Peyer's patch (tissue), 4 donors: ENCODE measurements around the gene C2CD4D.
"Not testable (repeated sequence)": the region's sequence is repeated elsewhere in the genome, so short reads cannot be mapped to it uniquely, and the experiment has no call there.

Experiments used
- POLR2A ChIP-seq, 2 donors: fragments of 450-650 bp; IDR thresholded peaks; one replicate each; pipeline ENCODE4 v1.5.1; 2017; ENCODE audit warnings: antibody characterized with exemption in 2 of 2, mild to moderate bottlenecking in 2 of 2, moderate library complexity in 2 of 2
- TF ChIP-seq, protein P1 (sequence below), 6 experiments: fragments of 450-650 bp in 4 of 6; fragments of 200-600 bp in 2 of 6; sonication (generic) in 1 of 6; IDR thresholded peaks; one replicate each; pipeline ENCODE4 v1.5.1; 2017 to 2019; ENCODE audit warnings: antibody characterized with exemption in 6 of 6, mild to moderate bottlenecking in 3 of 6, moderate library complexity in 1 of 6

DNA sequence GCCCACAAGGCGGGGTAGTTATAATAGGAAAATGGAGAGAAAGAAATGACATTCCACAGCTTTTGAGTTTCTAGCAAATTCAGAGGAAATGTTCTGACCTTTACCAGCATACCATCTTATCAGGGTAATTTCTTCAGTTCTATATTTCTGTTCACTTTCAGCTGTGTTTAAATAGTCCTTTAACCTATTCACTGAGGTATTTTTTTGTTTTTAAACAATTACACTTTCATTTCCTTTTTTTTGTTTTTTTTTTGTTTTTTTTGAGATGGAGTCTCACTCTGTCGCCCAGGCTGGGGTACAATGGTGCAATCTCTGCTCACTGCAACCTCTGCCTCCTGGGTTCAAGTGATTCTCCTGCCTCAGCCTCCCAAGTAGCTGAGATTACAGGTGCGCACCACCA, 44.8 kb upstream of the C2CD4D start:
- TF ChIP-seq POLR2A (IDR thresholded peaks at IDR 0.05) = not testable (repeated sequence)
- TF ChIP-seq, protein P1, sequence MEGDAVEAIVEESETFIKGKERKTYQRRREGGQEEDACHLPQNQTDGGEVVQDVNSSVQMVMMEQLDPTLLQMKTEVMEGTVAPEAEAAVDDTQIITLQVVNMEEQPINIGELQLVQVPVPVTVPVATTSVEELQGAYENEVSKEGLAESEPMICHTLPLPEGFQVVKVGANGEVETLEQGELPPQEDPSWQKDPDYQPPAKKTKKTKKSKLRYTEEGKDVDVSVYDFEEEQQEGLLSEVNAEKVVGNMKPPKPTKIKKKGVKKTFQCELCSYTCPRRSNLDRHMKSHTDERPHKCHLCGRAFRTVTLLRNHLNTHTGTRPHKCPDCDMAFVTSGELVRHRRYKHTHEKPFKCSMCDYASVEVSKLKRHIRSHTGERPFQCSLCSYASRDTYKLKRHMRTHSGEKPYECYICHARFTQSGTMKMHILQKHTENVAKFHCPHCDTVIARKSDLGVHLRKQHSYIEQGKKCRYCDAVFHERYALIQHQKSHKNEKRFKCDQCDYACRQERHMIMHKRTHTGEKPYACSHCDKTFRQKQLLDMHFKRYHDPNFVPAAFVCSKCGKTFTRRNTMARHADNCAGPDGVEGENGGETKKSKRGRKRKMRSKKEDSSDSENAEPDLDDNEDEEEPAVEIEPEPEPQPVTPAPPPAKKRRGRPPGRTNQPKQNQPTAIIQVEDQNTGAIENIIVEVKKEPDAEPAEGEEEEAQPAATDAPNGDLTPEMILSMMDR (IDR thresholded peaks at IDR 0.05) = not testable (repeated sequence)
